CD4-positive, alpha-beta T cell (primary cell): ENCODE data around the gene ADM2. TPM values are rescaled to one million over a fixed set of nuclear protein-coding genes. Genes with fewer than 3 reads are reported as not detected.

ENCODE experiments used
- ATAC-seq: fragments of 200-7000 bp; cut with Tn5 transposase; one replicate; pipeline ENCODE4 v1.10.0; 2022; ENCODE audit warnings: mild to moderate bottlenecking; ENCODE audit not compliant: poor library complexity
- CTCF ChIA-PET: fragments of 350-600 bp; sonication (Branson Sonifier 250); formaldehyde crosslinking; loops from one replicate; lab custom pipeline; 2021; ENCODE audit warnings: antibody characterized with exemption, inconsistent platforms; lab: Charles Lee
- POLR2A ChIA-PET: fragments of 350-600 bp; sonication (Branson Sonifier 250); formaldehyde crosslinking; loops from one replicate; lab custom pipeline; 2021; ENCODE audit warnings: antibody characterized with exemption, inconsistent platforms; lab: Charles Lee
- DNase-seq, 14 experiments: peaks; one replicate each; pipeline ENCODE4 v3.0.0-alpha.2; 2013 to 2020; ENCODE audit warnings: mixed read lengths in 2 of 14
- H3K27ac ChIP-seq, 2 donors: one replicate each; pipeline versions ENCODE4 v1.5.1 to v1.7.0; 2013; ENCODE audit warnings: low read length in 2 of 2, low read depth in 1 of 2, mild to moderate bottlenecking in 1 of 2
- H3K27me3 ChIP-seq, 2 experiments: 1 replicate in 1 of 2; 2 replicates in 1 of 2; pipeline versions ENCODE4 v1.6.1 to v1.7.0; 2013; ENCODE audit warnings: low read length in 2 of 2, control low read depth in 1 of 2, mild to moderate bottlenecking in 1 of 2, moderate library complexity in 1 of 2; ENCODE audit not compliant: insufficient read depth in 2 of 2, control insufficient read depth in 1 of 2
- H3K36me3 ChIP-seq: one replicate; pipeline ENCODE4 v1.6.1; 2013; ENCODE audit warnings: low read length, control low read depth; ENCODE audit not compliant: insufficient read depth
- H3K4me1 ChIP-seq: one replicate; pipeline ENCODE4 v1.6.1; 2013; ENCODE audit warnings: low read length, control low read depth; ENCODE audit not compliant: insufficient read depth
- H3K4me3 ChIP-seq: one replicate; pipeline ENCODE4 v1.5.1; 2013; ENCODE audit warnings: mild to moderate bottlenecking, low read length, moderate library complexity
- H3K9me3 ChIP-seq, 2 experiments: 1 replicate in 1 of 2; 2 replicates in 1 of 2; pipeline versions ENCODE4 v1.6.1 to v1.7.0; 2013; ENCODE audit warnings: low read length in 2 of 2, mild to moderate bottlenecking in 2 of 2, control low read depth in 1 of 2, moderate library complexity in 1 of 2; ENCODE audit not compliant: control insufficient read depth in 1 of 2, insufficient read depth in 1 of 2
- H3K27ac Mint-ChIP-seq: one replicate; pipeline ENCODE4 v1.8.0; 2020; ENCODE audit warnings: mixed read lengths
- H3K27me3 Mint-ChIP-seq: one replicate; pipeline ENCODE4 v1.8.0; 2021; ENCODE audit warnings: mixed read lengths
- H3K36me3 Mint-ChIP-seq: one replicate; pipeline ENCODE4 v1.8.0; 2021; ENCODE audit warnings: low read depth, mixed read lengths
- H3K4me1 Mint-ChIP-seq: one replicate; pipeline ENCODE4 v1.8.0; 2021; ENCODE audit warnings: low read depth, mixed read lengths
- H3K4me3 Mint-ChIP-seq: one replicate; pipeline ENCODE4 v1.8.0; 2020; ENCODE audit warnings: mild to moderate bottlenecking, mixed read lengths
- H3K9me3 Mint-ChIP-seq: one replicate; pipeline ENCODE4 v1.8.0; 2020; ENCODE audit warnings: mixed read lengths
- CTCF ChIP-seq: fragments of 200-600 bp; IDR thresholded peaks from one replicate; pipeline ENCODE4 v1.8.0; 2022; ENCODE audit warnings: antibody characterized with exemption, mild to moderate bottlenecking
- intact Hi-C, 2 experiments: fragments of 100-400 bp; cut with DNase I in 1 of 2; cut with micrococcal nuclease in 1 of 2; formaldehyde crosslinking; loops; one replicate each; pipeline versions ENCODE4 v1.15.1 to v1.9.0; 2023 to 2025; cut with DNase I, micrococcal nuclease
- total RNA-seq, 174 experiments: library from RNA in 2 of 174; stranded (reverse) in 2 of 174; gene quantifications; one replicate each; pipeline ENCODE4 v1.2.3 and lab custom pipeline; 2021 to 2026

Gene ADM2
- total RNA-seq, 2 experiments from 2014 or later, result 1.1 to 1.6 TPM

- Histone ChIP-seq H3K27ac (no peak overlapping the region), H3K4me3 (no peak overlapping the region), H3K9me3 (no peaks in the 10 kb centered on the region), H3K4me1 (peaks cover 16% of the 10 kb centered on the region), H3K27me3 (no peaks in the 10 kb centered on the region), H3K36me3 (peaks cover 71% of the 10 kb centered on the region)
- Mint-ChIP-seq H3K4me3 (no peak overlapping the region), H3K36me3 (peaks cover 66% of the 10 kb centered on the region), H3K27ac (no peak overlapping the region), H3K27me3 (no peaks in the 10 kb centered on the region), H3K9me3 (no peaks in the 10 kb centered on the region), H3K4me1 (peaks cover 7% of the 10 kb centered on the region)
- DNase-seq (no peak), ATAC-seq (no peak)
- no peak for TF ChIP-seq CTCF
- intact Hi-C loops, result no loop called here
- POLR2A ChIA-PET, result no interaction called here
- CTCF ChIA-PET, result no interaction called here
Measured at GRCh38 chr22:50520826-50521453, 39.6 kb downstream of the ADM2 start.

GRCh38 chr22:50521710-50522109 is 40.4 kb downstream of the ADM2 start:
- no peak for TF ChIP-seq CTCF
- Histone ChIP-seq H3K4me3 (no peak overlapping the region), H3K27ac (no peak overlapping the region), H3K9me3 (no peaks in the 10 kb centered on the region), H3K27me3 (no peaks in the 10 kb centered on the region), H3K4me1 (peaks cover 20% of the 10 kb centered on the region), H3K36me3 (peaks cover 64% of the 10 kb centered on the region)
- ATAC-seq (no peak), DNase-seq (no peak)
- Mint-ChIP-seq H3K4me1 (peaks cover 9% of the 10 kb centered on the region), H3K27ac (no peak overlapping the region), H3K4me3 (no peak overlapping the region), H3K27me3 (no peaks in the 10 kb centered on the region), H3K9me3 (no peaks in the 10 kb centered on the region), H3K36me3 (peaks cover 59% of the 10 kb centered on the region)
- ChIA-PET CTCF (no interaction called here), POLR2A (interaction anchor here (0.7 kb wide), 1 partner anchor 13 kb away, joined by 3 read pairs; no protein-coding TSS in a partner anchor)
- intact Hi-C loops, result no loop called here

DNA sequence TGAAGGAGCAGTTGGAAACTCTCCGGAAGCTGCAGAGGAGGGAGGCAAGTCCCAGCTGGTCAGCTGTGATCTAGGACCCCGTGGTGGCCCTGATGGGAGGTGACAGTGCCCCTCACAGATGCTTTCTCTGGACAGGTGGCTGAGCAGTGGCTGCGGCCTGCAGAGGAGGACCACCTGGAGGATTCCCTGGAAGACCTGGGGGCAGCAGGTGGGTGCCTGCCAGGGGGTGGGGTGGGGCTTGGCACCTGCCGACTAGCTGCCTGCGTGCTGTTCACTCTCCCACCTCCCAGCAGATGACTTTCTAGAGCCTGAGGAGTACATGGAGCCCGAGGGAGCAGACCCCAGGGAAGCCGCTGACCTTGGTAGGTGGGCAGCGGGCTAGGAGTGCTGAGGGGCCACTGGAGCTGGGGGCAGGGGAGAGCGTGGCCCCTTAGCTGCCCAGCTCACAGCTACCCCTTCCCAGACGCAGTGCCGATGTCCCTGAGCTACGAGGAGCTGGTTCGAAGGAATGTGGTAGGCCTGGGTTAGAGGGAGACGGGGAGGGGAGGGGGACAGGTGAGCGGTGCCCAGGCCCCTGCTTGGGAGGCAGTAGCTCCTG is 41.0 kb downstream of the ADM2 start:
- TF ChIP-seq CTCF, result no peak
- Mint-ChIP-seq H3K9me3 (no peaks in the 10 kb centered on the region), H3K4me1 (peaks cover 15% of the 10 kb centered on the region), H3K36me3 (peaks cover 59% of the 10 kb centered on the region), H3K4me3 (peak overlapping the region; percentile 54), H3K27ac (no peak overlapping the region), H3K27me3 (no peaks in the 10 kb centered on the region)
- peaks cover 58% of the 10 kb centered on the region for H3K36me3 ChIP-seq
- intact Hi-C loops, result no loop called here
- peaks cover 26% of the 10 kb centered on the region for H3K4me1 ChIP-seq
- no peak overlapping the region for H3K4me3 ChIP-seq
- no peak overlapping the region for H3K27ac ChIP-seq
- ChIA-PET POLR2A (interaction anchor here (0.7 to 1.0 kb wide), 2 partner anchors 13 to 15 kb away, joined by 3 to 5 read pairs; partner anchors contain the start of gene LMF2), CTCF (no interaction called here)
- H3K27me3 ChIP-seq, result no peaks in the 10 kb centered on the region
- no peaks in the 10 kb centered on the region for H3K9me3 ChIP-seq
- ATAC-seq, result no peak
- no peak for DNase-seq
